Endothelial cell (in vitro differentiated cells): ENCODE data around the gene KIAA1958. TPM values are rescaled to one million over a fixed set of nuclear protein-coding genes. Genes with fewer than 3 reads are reported as not detected.

Experiments used
- DNase-seq: peaks from one replicate; pipeline ENCODE4 v3.0.0; 2021; ENCODE audit warnings: low spot score
- H3K27ac Mint-ChIP-seq: one replicate; pipeline ENCODE4 v1.8.0; 2021; ENCODE audit warnings: mixed read lengths, inconsistent platforms; ENCODE audit not compliant: unreplicated experiment
- H3K27me3 Mint-ChIP-seq: one replicate; pipeline ENCODE4 v1.8.0; 2021; ENCODE audit warnings: mild to moderate bottlenecking, moderate library complexity, mixed read lengths, inconsistent platforms; ENCODE audit not compliant: unreplicated experiment
- H3K36me3 Mint-ChIP-seq: one replicate; pipeline ENCODE4 v1.8.0; 2021; ENCODE audit warnings: mild to moderate bottlenecking, low read depth, mixed read lengths, inconsistent platforms; ENCODE audit not compliant: unreplicated experiment
- H3K4me1 Mint-ChIP-seq: one replicate; pipeline ENCODE4 v1.8.0; 2021; ENCODE audit warnings: mild to moderate bottlenecking, mixed read lengths, inconsistent platforms; ENCODE audit not compliant: unreplicated experiment
- H3K4me3 Mint-ChIP-seq: one replicate; pipeline ENCODE4 v1.8.0; 2021; ENCODE audit warnings: mild to moderate bottlenecking, mixed read lengths, inconsistent platforms; ENCODE audit not compliant: unreplicated experiment
- H3K9me3 Mint-ChIP-seq: one replicate; pipeline ENCODE4 v1.8.0; 2021; ENCODE audit warnings: mixed read lengths, inconsistent platforms; ENCODE audit not compliant: unreplicated experiment
- total RNA-seq: library from RNA; stranded (reverse); fragmentation: NEBNext Ultra II Directional; extraction: Animal tissue kit (Norgen Biotek cat#: 25700); gene quantifications from one replicate; pipeline ENCODE4 v1.2.1, GENCODE V29; 2021; ENCODE audit not compliant: unreplicated experiment
- TF ChIP-seq, protein P1 (sequence below): fragments of 200-600 bp; sonication (generic); IDR thresholded peaks from one replicate; pipeline ENCODE4 v1.5.0; 2021; ENCODE audit warnings: antibody characterized with exemption; ENCODE audit not compliant: unreplicated experiment

The KIAA1958 gene
- total RNA-seq, 1 donor from 2014 or later = 15.1 TPM

DNA sequence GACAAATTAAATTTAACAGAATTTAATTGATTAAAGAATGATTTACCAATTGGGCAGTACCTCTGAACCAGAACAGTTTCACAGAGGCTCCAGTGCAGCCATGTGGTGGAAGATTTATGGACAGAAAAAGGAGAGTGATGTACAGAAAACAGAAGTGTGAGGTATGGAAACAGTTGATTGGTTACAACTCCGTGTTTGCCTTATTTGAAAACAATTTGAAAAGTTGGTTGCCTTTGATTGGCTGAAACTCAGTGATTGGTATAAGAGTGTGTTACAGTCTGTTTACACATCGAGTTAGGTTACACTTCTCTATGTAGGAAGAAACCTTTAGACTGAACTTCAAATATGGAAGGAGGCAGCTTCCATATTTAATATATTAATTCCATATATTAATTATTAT is 30.1 kb downstream of the KIAA1958 start:
- Mint-ChIP-seq H3K4me1 (peaks cover 2% of the 10 kb centered on the region), H3K4me3 (no peak overlapping the region), H3K27me3 (peaks cover 2% of the 10 kb centered on the region), H3K9me3 (no peaks in the 10 kb centered on the region), H3K27ac (no peak overlapping the region), H3K36me3 (peaks cover 3% of the 10 kb centered on the region)
- TF ChIP-seq, protein P1, sequence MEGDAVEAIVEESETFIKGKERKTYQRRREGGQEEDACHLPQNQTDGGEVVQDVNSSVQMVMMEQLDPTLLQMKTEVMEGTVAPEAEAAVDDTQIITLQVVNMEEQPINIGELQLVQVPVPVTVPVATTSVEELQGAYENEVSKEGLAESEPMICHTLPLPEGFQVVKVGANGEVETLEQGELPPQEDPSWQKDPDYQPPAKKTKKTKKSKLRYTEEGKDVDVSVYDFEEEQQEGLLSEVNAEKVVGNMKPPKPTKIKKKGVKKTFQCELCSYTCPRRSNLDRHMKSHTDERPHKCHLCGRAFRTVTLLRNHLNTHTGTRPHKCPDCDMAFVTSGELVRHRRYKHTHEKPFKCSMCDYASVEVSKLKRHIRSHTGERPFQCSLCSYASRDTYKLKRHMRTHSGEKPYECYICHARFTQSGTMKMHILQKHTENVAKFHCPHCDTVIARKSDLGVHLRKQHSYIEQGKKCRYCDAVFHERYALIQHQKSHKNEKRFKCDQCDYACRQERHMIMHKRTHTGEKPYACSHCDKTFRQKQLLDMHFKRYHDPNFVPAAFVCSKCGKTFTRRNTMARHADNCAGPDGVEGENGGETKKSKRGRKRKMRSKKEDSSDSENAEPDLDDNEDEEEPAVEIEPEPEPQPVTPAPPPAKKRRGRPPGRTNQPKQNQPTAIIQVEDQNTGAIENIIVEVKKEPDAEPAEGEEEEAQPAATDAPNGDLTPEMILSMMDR = no peak
- DNase-seq = no peak

GRCh38 chr9:112520069-112520468 is 33.4 kb downstream of the KIAA1958 start:
- Mint-ChIP-seq H3K9me3 (no peaks in the 10 kb centered on the region), H3K27ac (no peak overlapping the region), H3K4me3 (no peak overlapping the region), H3K4me1 (no peaks in the 10 kb centered on the region), H3K36me3 (no peaks in the 10 kb centered on the region), H3K27me3 (no peaks in the 10 kb centered on the region)
- DNase-seq = no peak
- TF ChIP-seq, protein P1 = no peak

GRCh38 chr9:112520656-112521055 is 34.0 kb downstream of the KIAA1958 start:
- Mint-ChIP-seq H3K36me3 (no peaks in the 10 kb centered on the region), H3K27me3 (no peaks in the 10 kb centered on the region), H3K4me3 (no peak overlapping the region), H3K4me1 (no peaks in the 10 kb centered on the region), H3K27ac (no peak overlapping the region), H3K9me3 (no peaks in the 10 kb centered on the region)
- no peak for DNase-seq
- TF ChIP-seq, protein P1 = no peak

DNA sequence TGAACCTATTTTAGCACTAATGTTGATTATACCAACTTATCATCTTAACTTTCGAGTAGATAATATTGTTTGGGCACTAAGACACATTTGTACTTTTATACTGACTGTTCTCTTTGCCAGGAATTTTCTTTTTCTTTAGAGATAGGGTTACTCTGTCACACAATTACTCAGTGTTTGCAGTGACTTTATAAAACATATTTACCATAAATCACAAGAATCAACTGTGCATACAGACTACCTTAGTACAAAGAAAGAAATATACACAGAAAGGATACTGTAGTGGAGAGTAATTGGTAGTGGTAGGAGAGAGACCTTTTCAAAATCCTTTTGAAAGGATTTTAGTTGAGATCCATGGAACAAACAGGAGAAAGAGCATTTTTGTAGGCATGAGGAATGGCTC is 40.3 kb downstream of the KIAA1958 start:
- H3K27ac Mint-ChIP-seq = peak overlapping the region; percentile 70
- DNase-seq = no peak
- no peaks in the 10 kb centered on the region for H3K9me3 Mint-ChIP-seq
- TF ChIP-seq, protein P1 = no peak
- H3K27me3 Mint-ChIP-seq = peaks cover 2% of the 10 kb centered on the region
- no peak overlapping the region for H3K4me3 Mint-ChIP-seq
- no peaks in the 10 kb centered on the region for H3K36me3 Mint-ChIP-seq
- H3K4me1 Mint-ChIP-seq = peaks cover 14% of the 10 kb centered on the region

- peak overlapping the region; percentile 45 for H3K27ac Mint-ChIP-seq
Observed at GRCh38 chr9:112527959-112528358, 41.3 kb downstream of the KIAA1958 start.

More at GRCh38 chr9:112527959-112528358, 41.3 kb downstream of the KIAA1958 start:
- peaks cover 15% of the 10 kb centered on the region for H3K4me1 Mint-ChIP-seq
- no peaks in the 10 kb centered on the region for H3K9me3 Mint-ChIP-seq
- DNase-seq = no peak
- H3K4me3 Mint-ChIP-seq = no peak overlapping the region
- TF ChIP-seq, protein P1 = no peak
- no peaks in the 10 kb centered on the region for H3K36me3 Mint-ChIP-seq
- peaks cover 2% of the 10 kb centered on the region for H3K27me3 Mint-ChIP-seq
